Uterus (tissue), 2 donors: ENCODE data around the gene ATP8B1.

Experiments
- POLR2A ChIP-seq, 2 donors: fragments of 450-650 bp; IDR thresholded peaks; one replicate each; pipeline ENCODE4 v1.6.1; 2016; ENCODE audit warnings: antibody characterized with exemption in 2 of 2, mild to moderate bottlenecking in 1 of 2, moderate library complexity in 1 of 2
- TF ChIP-seq, protein P1 (sequence below), 4 experiments: fragments of 200-600 bp in 2 of 4; fragments of 450-650 bp in 2 of 4; sonication (generic) in 2 of 4; IDR thresholded peaks; one replicate each; pipeline ENCODE4 v1.5.1; 2016 to 2019; ENCODE audit warnings: antibody characterized with exemption in 4 of 4, mild to moderate bottlenecking in 2 of 4, moderate library complexity in 1 of 4

DNA sequence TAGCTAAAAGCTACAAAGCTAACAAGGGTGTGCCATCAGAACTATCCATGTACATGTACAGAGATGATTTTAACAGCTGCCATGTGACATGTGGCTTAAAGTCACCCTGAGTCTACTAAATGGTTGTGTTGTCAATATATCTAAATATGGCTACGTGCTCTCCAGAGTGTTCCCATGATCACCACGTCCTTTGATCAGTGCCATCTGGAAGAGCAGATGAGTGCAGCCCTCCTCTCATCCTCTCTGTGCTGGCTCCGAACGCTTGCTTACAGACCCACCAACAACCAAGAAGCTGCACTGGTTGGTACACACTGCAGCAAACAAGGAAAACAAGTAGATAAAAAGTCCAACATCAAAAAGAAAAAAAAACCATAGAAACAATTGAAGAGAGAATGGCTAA lies 92.9 kb downstream of the ATP8B1 start:
- TF ChIP-seq, protein P1, sequence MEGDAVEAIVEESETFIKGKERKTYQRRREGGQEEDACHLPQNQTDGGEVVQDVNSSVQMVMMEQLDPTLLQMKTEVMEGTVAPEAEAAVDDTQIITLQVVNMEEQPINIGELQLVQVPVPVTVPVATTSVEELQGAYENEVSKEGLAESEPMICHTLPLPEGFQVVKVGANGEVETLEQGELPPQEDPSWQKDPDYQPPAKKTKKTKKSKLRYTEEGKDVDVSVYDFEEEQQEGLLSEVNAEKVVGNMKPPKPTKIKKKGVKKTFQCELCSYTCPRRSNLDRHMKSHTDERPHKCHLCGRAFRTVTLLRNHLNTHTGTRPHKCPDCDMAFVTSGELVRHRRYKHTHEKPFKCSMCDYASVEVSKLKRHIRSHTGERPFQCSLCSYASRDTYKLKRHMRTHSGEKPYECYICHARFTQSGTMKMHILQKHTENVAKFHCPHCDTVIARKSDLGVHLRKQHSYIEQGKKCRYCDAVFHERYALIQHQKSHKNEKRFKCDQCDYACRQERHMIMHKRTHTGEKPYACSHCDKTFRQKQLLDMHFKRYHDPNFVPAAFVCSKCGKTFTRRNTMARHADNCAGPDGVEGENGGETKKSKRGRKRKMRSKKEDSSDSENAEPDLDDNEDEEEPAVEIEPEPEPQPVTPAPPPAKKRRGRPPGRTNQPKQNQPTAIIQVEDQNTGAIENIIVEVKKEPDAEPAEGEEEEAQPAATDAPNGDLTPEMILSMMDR (IDR thresholded peaks at IDR 0.05): no peak
- TF ChIP-seq POLR2A (IDR thresholded peaks at IDR 0.05): no peak
